H1 (cell line): ENCODE data around the gene ANO6. TPM values are rescaled to one million over a fixed set of nuclear protein-coding genes. Genes with fewer than 3 reads are reported as not detected.

ENCODE experiments used
- CHD7 ChIP-seq: fragments of 300-600 bp; sonication (generic); IDR thresholded peaks from 2 replicates; pipeline ENCODE4 v1.7.1; 2012; ENCODE audit warnings: low read length, moderate library complexity, mild to moderate bottlenecking, inconsistent platforms; ENCODE audit not compliant: insufficient replicate concordance
- JUN ChIP-seq: IDR thresholded peaks from 2 replicates; pipeline ENCODE4 v1.6.1; 2011; ENCODE audit warnings: low read depth, mild to moderate bottlenecking, improper control_type of control experiment, low read length
- polyA plus RNA-seq, 7 experiments: library from polyadenylated mRNA; depleted of rRNA in 3 of 7; stranded (reverse) in 5 of 7; unstranded in 2 of 7; fragments of >200 nt in 5 of 7; fragments of 200-250 nt in 2 of 7; gene quantifications; 1 replicate in 5 of 7; 2 replicates in 1 of 7; 4 replicates in 1 of 7; pipeline versions ENCODE4 v1.2.1 to v1.2.3, GENCODE V29; 2011 to 2013; ENCODE audit warnings: missing spikeins in 2 of 7, mixed read lengths in 2 of 7
- total RNA-seq: library from RNA; stranded (reverse); fragmentation: NEBNext Ultra II Directional; extraction: Animal tissue kit (Norgen Biotek cat#: 25700); gene quantifications from 2 replicates; pipeline ENCODE4 v1.2.1, GENCODE V29; 2021

The ANO6 gene
- total and polyA plus RNA-seq, 2 of the 8 experiments (the other 6 are each of a cell fraction or from before 2014, with no cell fraction given), result 15.1 to 39.7 TPM

GRCh38 chr12:45276154-45276755, 60.4 kb downstream of the ANO6 start (continued):
- no peak for TF ChIP-seq CHD7
- TF ChIP-seq JUN, result no peak
- TF ChIP-seq, all 59 proteins: peak for 0
